K562 (cell line): ENCODE results near the gene ADAMTS14. TPM values are rescaled to one million over a fixed set of nuclear protein-coding genes. Genes with fewer than 3 reads are reported as not detected.

Experiments used
- BACH1 ChIP-seq: fragments of 200-800 bp; sonication (Bioruptor generic); IDR thresholded peaks from 2 replicates; pipeline ENCODE4 v1.6.1; 2016; ENCODE audit warnings: missing genetic modification characterization, missing compliant biosample characterization
- GATAD2A ChIP-seq: fragments of 450-650 bp; IDR thresholded peaks from 2 replicates; pipeline ENCODE4 v1.6.1; 2017
- MAFK ChIP-seq: IDR thresholded peaks from 2 replicates; pipeline ENCODE4 v1.6.1; 2011; ENCODE audit warnings: low read length, improper control_type of control experiment
- MBD2 ChIP-seq: sonication (generic); IDR thresholded peaks from 2 replicates; pipeline ENCODE4 v1.6.1; 2016; ENCODE audit warnings: low read depth, borderline replicate concordance
- POLR2A ChIP-seq: fragments of 450-650 bp; conservative IDR thresholded peaks from 2 replicates; pipeline ENCODE4 v1.6.1; 2016
- PURB ChIP-seq: sonication (generic); formaldehyde crosslinking; IDR thresholded peaks from 2 replicates; pipeline ENCODE4 v1.9.0; 2021; ENCODE audit warnings: low read depth, mild to moderate bottlenecking, missing genetic modification reagents
- RBM25 ChIP-seq: fragments of 200-400 bp; formaldehyde crosslinking; IDR thresholded peaks from 2 replicates; pipeline ENCODE4 v1.6.1; 2018; ENCODE audit warnings: low read length, low read depth, moderate library complexity; ENCODE audit not compliant: severe bottlenecking
- RHOXF2B ChIP-seq: fragments of 250-450 bp; sonication (Bioruptor Pico); conservative IDR thresholded peaks from 2 replicates; pipeline ENCODE4 v1.5.1; 2021
- SMAD3 ChIP-seq: fragments of 450-650 bp; formaldehyde crosslinking; conservative IDR thresholded peaks from 2 replicates; pipeline ENCODE4 v1.4.0; 2020; ENCODE audit warnings: mild to moderate bottlenecking
- SMARCC2 ChIP-seq: fragments of 450-650 bp; IDR thresholded peaks from 2 replicates; pipeline ENCODE4 v1.6.1; 2017; ENCODE audit warnings: antibody characterized with exemption, moderate library complexity, mild to moderate bottlenecking, low read depth
- SOX6 ChIP-seq: fragments of 450-650 bp; IDR thresholded peaks from 2 replicates; pipeline ENCODE4 v1.6.1; 2014; ENCODE audit warnings: mild to moderate bottlenecking
- TAF7 ChIP-seq: fragments of 450-650 bp; IDR thresholded peaks from 2 replicates; pipeline ENCODE4 v1.6.1; 2016; ENCODE audit warnings: missing genetic modification characterization, missing compliant biosample characterization
- TBL1XR1 ChIP-seq, 2 experiments: IDR thresholded peaks; 2 replicates each; pipeline ENCODE4 v1.6.1; 2012; ENCODE audit warnings: improper control_type of control experiment in 2 of 2, low read length in 2 of 2, mild to moderate bottlenecking in 1 of 2
- ZNF274 ChIP-seq: IDR thresholded peaks from 2 replicates; pipeline ENCODE4 v1.6.1; 2011; ENCODE audit warnings: low read depth, mild to moderate bottlenecking, low read length, moderate library complexity, borderline replicate concordance
- ZNF57 ChIP-seq: fragments of 450-650 bp; formaldehyde crosslinking; IDR thresholded peaks from 2 replicates; pipeline ENCODE4 v1.4.0; 2020; ENCODE audit warnings: mild to moderate bottlenecking, moderate library complexity
- ZNF76 ChIP-seq: fragments of 250-450 bp; sonication (Bioruptor Pico); IDR thresholded peaks from 2 replicates; pipeline ENCODE4 v1.4.0; 2020; ENCODE audit warnings: mild to moderate bottlenecking, moderate library complexity, borderline replicate concordance
- polyA plus RNA-seq, 8 experiments: library from polyadenylated mRNA; depleted of rRNA in 4 of 8; stranded (reverse) in 5 of 8; unstranded in 3 of 8; fragments of >200 nt; fragmentation: Nextera tagmentation in 2 of 8; fragmentation: Illumina TruSeq in 1 of 8; extraction: Ambion mirVana in 2 of 8; extraction: Trizol in 1 of 8; gene quantifications; 2 replicates each; pipeline versions ENCODE4 v1.2.1 to v1.2.3, GENCODE V29; 2011 to 2014; ENCODE audit warnings: inconsistent platforms in 1 of 8, missing spikeins in 1 of 8
- total RNA-seq, 7 experiments: library from RNA; depleted of rRNA in 6 of 7; stranded (reverse); fragments of >200 nt in 6 of 7; fragmentation: Illumina TruSeq in 2 of 7; extraction: Trizol in 2 of 7; gene quantifications; 2 replicates each; pipeline versions ENCODE4 v1.2.1 to v1.2.3, GENCODE V29; 2011 to 2021; ENCODE audit warnings: low replicate concordance in 1 of 7
- TF ChIP-seq, protein P1 (sequence below): fragments of 250-450 bp; sonication (Bioruptor Pico); IDR thresholded peaks from 2 replicates; pipeline ENCODE4 v1.5.0; 2022; ENCODE audit warnings: mild to moderate bottlenecking
- TF ChIP-seq, protein P2 (sequence below), 2 experiments: IDR thresholded peaks; 2 replicates each; pipeline ENCODE4 v1.6.1; 2012; ENCODE audit warnings: improper control_type of control experiment in 2 of 2, low read depth in 2 of 2, low read length in 2 of 2, borderline replicate concordance in 1 of 2
- TF ChIP-seq, protein P3 (sequence below), 2 experiments: IDR thresholded peaks in 1 of 2; conservative IDR thresholded peaks in 1 of 2; 2 replicates each; pipeline ENCODE4 v1.6.1; 2016; ENCODE audit warnings: low read depth in 2 of 2, mild to moderate bottlenecking in 1 of 2, missing compliant biosample characterization in 1 of 2, missing genetic modification characterization in 1 of 2, moderate library complexity in 1 of 2

The ADAMTS14 gene
- total and polyA plus RNA-seq, 9 of the 15 experiments (the other 6 are each of a cell fraction or from before 2014, with no cell fraction given), result 0.04 to 37.4 (median 15.9) TPM

DNA sequence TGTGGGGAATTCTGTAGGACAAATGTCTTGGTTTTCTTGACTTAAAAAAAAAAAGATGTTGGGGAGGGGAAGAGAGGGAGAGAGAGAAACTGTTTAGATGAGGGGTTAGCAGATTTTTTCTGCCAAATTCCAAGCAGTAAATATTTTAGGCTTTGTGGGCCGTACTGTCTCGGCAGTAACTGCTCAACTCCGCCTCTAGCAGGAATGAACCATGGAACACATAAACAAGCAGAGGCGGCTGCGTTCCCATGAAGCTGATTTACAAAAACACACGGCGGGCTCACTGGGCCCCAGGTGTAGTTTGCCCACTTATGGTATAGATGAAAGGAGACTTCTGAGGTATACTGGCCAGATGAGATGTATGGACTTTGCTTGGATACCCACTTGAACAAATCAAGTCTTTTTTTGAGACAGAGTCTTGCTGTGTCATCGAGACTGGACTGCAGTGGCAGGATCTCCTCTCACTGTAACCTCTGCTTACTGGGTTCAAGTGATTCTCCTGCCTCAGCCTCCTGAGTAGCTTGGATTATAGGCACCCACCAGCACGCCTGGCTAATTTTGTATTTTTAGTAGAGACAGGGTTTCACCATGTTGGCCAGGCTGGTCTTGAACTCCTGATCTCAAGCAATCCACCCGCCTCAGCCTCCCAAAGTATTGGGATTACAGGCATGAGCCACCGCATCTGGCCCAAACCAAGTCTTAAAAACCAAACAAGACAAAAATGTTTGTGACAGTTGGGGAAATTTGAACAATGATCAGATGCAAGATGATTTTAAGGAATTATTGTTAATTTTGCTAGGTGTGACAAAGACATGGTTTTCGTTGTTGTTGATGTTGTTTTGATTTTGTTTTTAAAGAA, 9.7 kb upstream of the ADAMTS14 start (continued):
- TF ChIP-seq, protein P1, sequence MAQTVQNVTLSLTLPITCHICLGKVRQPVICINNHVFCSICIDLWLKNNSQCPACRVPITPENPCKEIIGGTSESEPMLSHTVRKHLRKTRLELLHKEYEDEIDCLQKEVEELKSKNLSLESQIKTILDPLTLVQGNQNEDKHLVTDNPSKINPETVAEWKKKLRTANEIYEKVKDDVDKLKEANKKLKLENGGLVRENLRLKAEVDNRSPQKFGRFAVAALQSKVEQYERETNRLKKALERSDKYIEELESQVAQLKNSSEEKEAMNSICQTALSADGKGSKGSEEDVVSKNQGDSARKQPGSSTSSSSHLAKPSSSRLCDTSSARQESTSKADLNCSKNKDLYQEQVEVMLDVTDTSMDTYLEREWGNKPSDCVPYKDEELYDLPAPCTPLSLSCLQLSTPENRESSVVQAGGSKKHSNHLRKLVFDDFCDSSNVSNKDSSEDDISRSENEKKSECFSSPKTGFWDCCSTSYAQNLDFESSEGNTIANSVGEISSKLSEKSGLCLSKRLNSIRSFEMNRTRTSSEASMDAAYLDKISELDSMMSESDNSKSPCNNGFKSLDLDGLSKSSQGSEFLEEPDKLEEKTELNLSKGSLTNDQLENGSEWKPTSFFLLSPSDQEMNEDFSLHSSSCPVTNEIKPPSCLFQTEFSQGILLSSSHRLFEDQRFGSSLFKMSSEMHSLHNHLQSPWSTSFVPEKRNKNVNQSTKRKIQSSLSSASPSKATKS, result no peak
- TF ChIP-seq GATAD2A (peak; percentile 64; the same call in 1 of the 2 replicates), SOX6 (0 out of 2 replicates have a peak, but pooled peaks have one; percentile 14), TAF7 (0 out of 2 replicates have a peak, but pooled peaks have one; percentile 7), PURB (CRISPR knock-in tag) (no peak), MAFK (peak; percentile 45; the same call in 1 of the 2 replicates), BACH1 (peak; percentile 76), TBL1XR1 (IDR thresholded peaks at IDR 0.05; ENCODE audit: low read length in 2 of 2) (0 out of 4 replicates have a peak, but pooled peaks of 1 of the 2 experiments have one; percentile 31), SMARCC2 (0 out of 2 replicates have a peak, but pooled peaks have one; percentile 26), RBM25 (no peak), POLR2A (peak; percentile 46), ZNF274 (no peak), ZNF76 (CRISPR knock-in tag) (peak; percentile 55; the same call in 1 of the 2 replicates), RHOXF2B (CRISPR knock-in tag) (0 out of 2 replicates have a peak, but pooled peaks have one; percentile 6), SMAD3 (CRISPR knock-in tag) (peak; percentile 44; the same call in 1 of the 2 replicates), ZNF57 (0 out of 2 replicates have a peak, but pooled peaks have one; percentile 20), MBD2 (0 out of 2 replicates have a peak, but pooled peaks have one; percentile 16)
- TF ChIP-seq, protein P2, sequence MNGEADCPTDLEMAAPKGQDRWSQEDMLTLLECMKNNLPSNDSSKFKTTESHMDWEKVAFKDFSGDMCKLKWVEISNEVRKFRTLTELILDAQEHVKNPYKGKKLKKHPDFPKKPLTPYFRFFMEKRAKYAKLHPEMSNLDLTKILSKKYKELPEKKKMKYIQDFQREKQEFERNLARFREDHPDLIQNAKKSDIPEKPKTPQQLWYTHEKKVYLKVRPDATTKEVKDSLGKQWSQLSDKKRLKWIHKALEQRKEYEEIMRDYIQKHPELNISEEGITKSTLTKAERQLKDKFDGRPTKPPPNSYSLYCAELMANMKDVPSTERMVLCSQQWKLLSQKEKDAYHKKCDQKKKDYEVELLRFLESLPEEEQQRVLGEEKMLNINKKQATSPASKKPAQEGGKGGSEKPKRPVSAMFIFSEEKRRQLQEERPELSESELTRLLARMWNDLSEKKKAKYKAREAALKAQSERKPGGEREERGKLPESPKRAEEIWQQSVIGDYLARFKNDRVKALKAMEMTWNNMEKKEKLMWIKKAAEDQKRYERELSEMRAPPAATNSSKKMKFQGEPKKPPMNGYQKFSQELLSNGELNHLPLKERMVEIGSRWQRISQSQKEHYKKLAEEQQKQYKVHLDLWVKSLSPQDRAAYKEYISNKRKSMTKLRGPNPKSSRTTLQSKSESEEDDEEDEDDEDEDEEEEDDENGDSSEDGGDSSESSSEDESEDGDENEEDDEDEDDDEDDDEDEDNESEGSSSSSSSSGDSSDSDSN (IDR thresholded peaks at IDR 0.05; ENCODE audit: borderline replicate concordance in 1 of 2, low read depth in 2 of 2, low read length in 2 of 2), result no peak
- TF ChIP-seq, protein P3, sequence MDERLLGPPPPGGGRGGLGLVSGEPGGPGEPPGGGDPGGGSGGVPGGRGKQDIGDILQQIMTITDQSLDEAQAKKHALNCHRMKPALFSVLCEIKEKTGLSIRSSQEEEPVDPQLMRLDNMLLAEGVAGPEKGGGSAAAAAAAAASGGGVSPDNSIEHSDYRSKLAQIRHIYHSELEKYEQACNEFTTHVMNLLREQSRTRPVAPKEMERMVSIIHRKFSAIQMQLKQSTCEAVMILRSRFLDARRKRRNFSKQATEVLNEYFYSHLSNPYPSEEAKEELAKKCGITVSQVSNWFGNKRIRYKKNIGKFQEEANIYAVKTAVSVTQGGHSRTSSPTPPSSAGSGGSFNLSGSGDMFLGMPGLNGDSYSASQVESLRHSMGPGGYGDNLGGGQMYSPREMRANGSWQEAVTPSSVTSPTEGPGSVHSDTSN (CRISPR knock-in tag; IDR thresholded peaks at IDR 0.05; ENCODE audit: low read depth), result no peak
- TF ChIP-seq, protein P3 (tag; conservative IDR thresholded peaks at IDR 0.05; ENCODE audit: low read depth), result 0 out of 2 replicates have a peak, but pooled peaks have one; percentile 5
